Neural cell (in vitro differentiated cells): ENCODE measurements around the gene HENMT1. TPM values are rescaled to one million over a fixed set of nuclear protein-coding genes. Genes with fewer than 3 reads are reported as not detected.

Experiments
- H2AFZ ChIP-seq: fragments of 200-600, 300-800 bp; sonication (generic), shearing (Covaris generic); 2 replicates; pipeline ENCODE4 v1.6.0; 2014; ENCODE audit warnings: low read depth, mild to moderate bottlenecking, antibody characterized with exemption, low read length, moderate library complexity
- H3F3A ChIP-seq: fragments of 200-600 bp; shearing (Covaris generic); 2 replicates; pipeline ENCODE4 v1.6.1; 2016; ENCODE audit warnings: mild to moderate bottlenecking, moderate library complexity, mixed read lengths, antibody characterized with exemption, low read length; ENCODE audit not compliant: insufficient read depth, poor library complexity, severe bottlenecking
- H3K27ac ChIP-seq: fragments of 200-600, 300-800 bp; sonication (generic), shearing (Covaris generic); 2 replicates; pipeline ENCODE4 v1.5.1; 2014; ENCODE audit warnings: mild to moderate bottlenecking, low read length, moderate library complexity
- H3K27me3 ChIP-seq: fragments of 300-800, 200-600 bp; sonication (generic), shearing (Covaris generic); 2 replicates; pipeline ENCODE4 v1.6.0; 2014; ENCODE audit warnings: mild to moderate bottlenecking, low read depth, low read length, moderate library complexity; ENCODE audit not compliant: insufficient read depth
- H3K36me3 ChIP-seq: fragments of 300-800, 200-600 bp; sonication (generic), shearing (Covaris generic); 2 replicates; pipeline ENCODE4 v1.5.1; 2014; ENCODE audit warnings: mild to moderate bottlenecking, antibody characterized with exemption, low read length, moderate library complexity; ENCODE audit not compliant: insufficient read depth
- H3K4me2 ChIP-seq: fragments of 300-800, 200-600 bp; sonication (generic), shearing (Covaris generic); 2 replicates; pipeline ENCODE4 v1.6.0; 2014; ENCODE audit warnings: mild to moderate bottlenecking, low read length
- H3K4me3 ChIP-seq: fragments of 300-800, 200-600 bp; sonication (generic), shearing (Covaris generic); 2 replicates; pipeline ENCODE4 v1.5.1; 2014; ENCODE audit warnings: mild to moderate bottlenecking, low read length, moderate library complexity
- H3K79me2 ChIP-seq: fragments of 200-600 bp; shearing (Covaris generic); replicated peaks from 2 replicates; pipeline ENCODE4 v1.6.0; 2014; ENCODE audit warnings: mild to moderate bottlenecking, low read length, moderate library complexity; ENCODE audit not compliant: insufficient read depth
- H3K9ac ChIP-seq: fragments of 300-800, 200-600 bp; sonication (generic), shearing (Covaris generic); 2 replicates; pipeline ENCODE4 v1.6.1; 2016; ENCODE audit warnings: mild to moderate bottlenecking, low read length, mixed read lengths
- H3K9me2 ChIP-seq: fragments of 200-600 bp; shearing (Covaris generic); 2 replicates; pipeline ENCODE4 v1.6.1; 2016; ENCODE audit warnings: mild to moderate bottlenecking, low read length, mixed read lengths; ENCODE audit not compliant: insufficient read depth
- H3K9me3 ChIP-seq: fragments of 200-600, 300-800 bp; sonication (generic), shearing (Covaris generic); 2 replicates; pipeline ENCODE4 v1.6.1; 2016; ENCODE audit warnings: mild to moderate bottlenecking, mixed run types, low read length, moderate library complexity, mixed read lengths
- H4K20me1 ChIP-seq: fragments of 200-600 bp; shearing (Covaris generic); 2 replicates; pipeline ENCODE4 v1.6.1; 2016; ENCODE audit warnings: mild to moderate bottlenecking, mixed run types; ENCODE audit not compliant: insufficient read depth
- CTCF ChIP-seq: fragments of 450-650 bp; IDR thresholded peaks from 2 replicates; pipeline ENCODE4 v1.5.1; 2014; ENCODE audit warnings: antibody characterized with exemption, mild to moderate bottlenecking, moderate library complexity; ENCODE audit not compliant: poor library complexity, severe bottlenecking
- EP300 ChIP-seq: fragments of 450-650 bp; conservative IDR thresholded peaks from 2 replicates; pipeline ENCODE4 v1.6.1; 2014; ENCODE audit warnings: antibody characterized with exemption, mild to moderate bottlenecking, moderate library complexity; ENCODE audit not compliant: poor library complexity, severe bottlenecking
- EZH2 ChIP-seq: fragments of 200-600, 300-800 bp; shearing (Covaris generic), sonication (generic); IDR thresholded peaks from 2 replicates; pipeline ENCODE4 v1.6.1; 2014; ENCODE audit warnings: antibody characterized with exemption, low read length, borderline replicate concordance, mild to moderate bottlenecking; ENCODE audit not compliant: insufficient read depth, poor library complexity, severe bottlenecking
- MXI1 ChIP-seq: fragments of 450-650 bp; conservative IDR thresholded peaks from 2 replicates; pipeline ENCODE4 v1.6.1; 2014; ENCODE audit warnings: antibody characterized with exemption, mild to moderate bottlenecking; ENCODE audit not compliant: poor library complexity, severe bottlenecking
- POLR2AphosphoS5 ChIP-seq: IDR thresholded peaks from 2 replicates; pipeline ENCODE4 v1.6.1; 2012
- RAD21 ChIP-seq: fragments of 450-650 bp; conservative IDR thresholded peaks from 2 replicates; pipeline ENCODE4 v1.6.1; 2014; ENCODE audit warnings: antibody characterized with exemption, mild to moderate bottlenecking, moderate library complexity
- REST ChIP-seq: IDR thresholded peaks from 2 replicates; pipeline ENCODE4 v1.6.1; 2012; ENCODE audit warnings: borderline replicate concordance
- SMC3 ChIP-seq: fragments of 450-650 bp; conservative IDR thresholded peaks from 2 replicates; pipeline ENCODE4 v1.6.1; 2014; ENCODE audit warnings: antibody characterized with exemption, mild to moderate bottlenecking, moderate library complexity; ENCODE audit not compliant: poor library complexity
- TAF1 ChIP-seq: IDR thresholded peaks from 2 replicates; pipeline ENCODE4 v1.6.1; 2012; ENCODE audit warnings: low read depth
- polyA plus RNA-seq: library from polyadenylated mRNA; depleted of rRNA; stranded (reverse); fragments of >200 nt; gene quantifications from 2 replicates; pipeline ENCODE4 v1.2.3, GENCODE V29; 2014

Gene HENMT1
- polyA plus RNA-seq, 1 donor from 2014 or later = 4.1 TPM

GRCh38 chr1:108691128-108691941 lies 30.4 kb upstream of the HENMT1 start:
- Histone ChIP-seq H3K9ac (peak overlapping the region; percentile 92), H4K20me1 (peaks cover 3% of the 10 kb centered on the region), H3K27ac (peak overlapping the region; percentile 96), H3K36me3 (peaks cover 4% of the 10 kb centered on the region), H3K79me2 (peaks cover 44% of the 10 kb centered on the region), H3K9me3 (no peaks in the 10 kb centered on the region), H3K4me2 (peak overlapping the region; percentile 100), H3K4me3 (peak overlapping the region; percentile 91), H3K9me2 (no peaks in the 10 kb centered on the region), H2AFZ (peak overlapping the region; percentile 29), H3F3A (no peaks in the 10 kb centered on the region), H3K27me3 (no peaks in the 10 kb centered on the region)
- no peak for TF ChIP-seq EZH2
- TF ChIP-seq RAD21 = no peak
- TF ChIP-seq EP300 = no peak

DNA sequence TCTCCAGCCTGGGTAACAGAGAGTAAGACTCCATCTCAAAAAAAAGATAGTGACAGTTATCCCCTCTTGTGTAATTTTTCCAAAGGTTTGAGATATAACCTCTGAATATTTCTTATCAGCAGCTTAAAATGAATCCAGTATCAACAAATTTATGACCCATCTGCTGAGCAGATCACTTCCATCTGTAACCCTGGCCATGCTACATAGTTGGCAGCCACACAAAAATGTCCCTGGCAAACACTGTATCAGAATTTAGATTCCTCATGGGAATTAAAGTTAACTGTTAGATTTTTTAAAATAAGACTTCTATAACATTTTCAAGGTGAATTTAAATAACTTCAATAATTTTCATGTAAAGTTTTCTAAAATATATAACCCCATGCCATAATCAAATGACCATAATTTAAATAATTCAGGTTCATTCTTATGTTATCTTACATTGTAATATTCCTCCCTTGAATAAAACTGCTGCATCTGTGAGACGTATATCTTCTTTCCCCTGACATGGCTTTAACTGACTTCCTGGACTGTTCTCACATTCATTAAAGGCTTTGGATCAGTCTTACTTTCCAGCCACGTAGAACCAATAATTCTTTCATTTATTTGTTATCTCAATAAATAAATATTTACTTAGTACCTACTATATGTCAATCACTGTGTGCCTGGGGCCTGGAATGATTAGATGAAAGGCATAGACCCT lies 25.9 kb upstream of the HENMT1 start:
- TF ChIP-seq POLR2AphosphoS5 (no peak), SMC3 (no peak), CTCF (no peak), REST (no peak), RAD21 (no peak), MXI1 (no peak), EP300 (no peak), EZH2 (no peak), TAF1 (no peak)
- H2AFZ ChIP-seq = no peak overlapping the region
- H3K4me2 ChIP-seq = no peak overlapping the region
- no peak overlapping the region for H3K27ac ChIP-seq
- no peaks in the 10 kb centered on the region for H3K9me3 ChIP-seq
- peaks cover 10% of the 10 kb centered on the region for H3K79me2 ChIP-seq
- no peaks in the 10 kb centered on the region for H3K9me2 ChIP-seq
- H3K4me3 ChIP-seq = no peak overlapping the region
- H4K20me1 ChIP-seq = no peaks in the 10 kb centered on the region
- no peaks in the 10 kb centered on the region for H3K36me3 ChIP-seq
- no peak overlapping the region for H3K9ac ChIP-seq
- H3F3A ChIP-seq = no peaks in the 10 kb centered on the region
- no peaks in the 10 kb centered on the region for H3K27me3 ChIP-seq
